HepG2 (cell line): Measurements from ENCODE around the gene GPS1. TPM values are rescaled to one million over a fixed set of nuclear protein-coding genes. Genes with fewer than 3 reads are reported as not detected.

Source experiments
- DNMT3B ChIP-seq: conservative IDR thresholded peaks from 2 replicates; pipeline ENCODE4 v1.6.1; 2016; ENCODE audit warnings: missing biosample characterization, control low read depth
- EZH2 ChIP-seq: conservative IDR thresholded peaks from 2 replicates; pipeline ENCODE4 v1.6.1; 2012; ENCODE audit warnings: mild to moderate bottlenecking, low read depth, low read length, moderate library complexity
- RNF2 ChIP-seq: fragments of 450-650 bp; conservative IDR thresholded peaks from 2 replicates; pipeline ENCODE4 v1.6.1; 2016; ENCODE audit warnings: low read depth
- SRSF4 ChIP-seq: fragments of 200-400 bp; formaldehyde crosslinking; IDR thresholded peaks from one replicate; pipeline ENCODE4 v1.6.1; 2018; ENCODE audit warnings: mild to moderate bottlenecking, low read depth, low read length, moderate library complexity; ENCODE audit not compliant: poor library complexity, severe bottlenecking
- ZSCAN21 ChIP-seq: sonication (generic); formaldehyde crosslinking; IDR thresholded peaks from 2 replicates; pipeline ENCODE4 v1.8.0; 2022; ENCODE audit warnings: mild to moderate bottlenecking, missing genetic modification reagents, moderate library complexity, borderline replicate concordance
- polyA plus RNA-seq, 8 experiments: library from polyadenylated mRNA; depleted of rRNA in 3 of 8; stranded (reverse) in 7 of 8; unstranded in 1 of 8; fragments of >200 nt; fragmentation: Illumina TruSeq in 4 of 8; extraction: Trizol in 4 of 8; gene quantifications; 2 replicates each; pipeline versions ENCODE4 v1.2.1 to v1.2.3, GENCODE V29; 2011 to 2016; ENCODE audit warnings: low read depth in 4 of 8, missing spikeins in 1 of 8, mixed read lengths in 1 of 8; ENCODE audit not compliant: insufficient read depth in 1 of 8
- total RNA-seq, 5 experiments: library from RNA; depleted of rRNA; stranded (reverse); fragments of >200 nt; fragmentation: Illumina TruSeq; extraction: Trizol; gene quantifications; 2 replicates each; pipeline ENCODE4 v1.2.3, GENCODE V29; 2016; ENCODE audit warnings: low read depth in 1 of 5
- TF ChIP-seq, protein P1 (sequence below): sonication (generic); formaldehyde crosslinking; conservative IDR thresholded peaks from 2 replicates; pipeline ENCODE4 v1.8.0; 2022; ENCODE audit warnings: low read depth, missing genetic modification reagents
- TF ChIP-seq, protein P2 (sequence below): IDR thresholded peaks from 2 replicates; pipeline ENCODE4 v1.6.1; 2016; ENCODE audit warnings: low read depth, borderline replicate concordance
- TF ChIP-seq, protein P3 (sequence below): sonication (generic); formaldehyde crosslinking; IDR thresholded peaks from 2 replicates; pipeline ENCODE4 v1.9.0; 2021; ENCODE audit warnings: missing genetic modification reagents, borderline replicate concordance
- TF ChIP-seq, protein P4 (sequence below): sonication (generic); formaldehyde crosslinking; IDR thresholded peaks from 2 replicates; pipeline ENCODE4 v1.4.0; 2020; ENCODE audit warnings: mild to moderate bottlenecking, missing genetic modification reagents
- TF ChIP-seq, protein P5 (sequence below), 2 experiments: IDR thresholded peaks; 2 replicates each; pipeline ENCODE4 v1.6.1; 2011 to 2012; ENCODE audit warnings: low read length in 2 of 2, borderline replicate concordance in 1 of 2, low read depth in 1 of 2, mild to moderate bottlenecking in 1 of 2, moderate library complexity in 1 of 2

The GPS1 gene
- total and polyA plus RNA-seq, 2 of the 13 experiments (the other 11 are each of a cell fraction or from before 2014, with no cell fraction given) = 124 to 128 TPM

DNA sequence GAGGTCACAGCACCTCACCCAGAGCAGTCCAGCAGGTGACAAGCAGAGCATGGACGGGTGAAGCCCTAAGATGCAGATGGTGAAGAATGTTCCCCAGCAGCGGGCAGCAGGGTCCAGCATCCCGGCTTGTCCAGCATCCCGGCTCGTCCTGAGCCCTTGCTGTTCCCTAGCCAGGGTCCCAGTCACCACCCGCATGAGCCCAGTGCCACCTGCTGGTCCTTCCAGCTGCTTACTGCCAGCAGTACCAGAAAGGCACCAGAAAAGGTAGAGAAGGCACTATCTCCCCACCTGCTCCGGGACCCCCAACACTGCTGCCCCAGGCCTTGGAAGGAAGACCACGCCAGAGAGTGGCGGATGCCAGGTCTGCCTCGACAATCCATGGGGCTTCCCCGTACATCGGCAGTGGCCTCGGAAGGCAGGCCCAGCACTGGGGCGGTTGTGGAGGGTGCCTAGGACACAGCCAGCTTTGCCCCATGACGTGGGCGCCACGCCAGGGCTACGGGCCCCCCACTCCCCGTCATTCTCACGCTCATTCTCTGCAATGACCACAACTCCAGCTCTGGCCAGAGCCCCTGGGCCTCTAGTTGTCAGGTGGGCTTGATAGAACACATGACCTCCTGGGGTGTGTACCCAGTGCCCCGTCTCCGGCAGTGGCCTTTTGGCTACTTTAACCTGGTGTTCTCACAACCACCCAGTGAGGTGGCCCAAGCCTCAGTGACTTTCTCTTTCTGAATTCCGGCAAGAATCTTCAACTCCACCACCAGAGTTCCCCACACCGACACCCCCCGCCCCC, 30.4 kb upstream of the GPS1 start (continued):
- TF ChIP-seq, protein P1, sequence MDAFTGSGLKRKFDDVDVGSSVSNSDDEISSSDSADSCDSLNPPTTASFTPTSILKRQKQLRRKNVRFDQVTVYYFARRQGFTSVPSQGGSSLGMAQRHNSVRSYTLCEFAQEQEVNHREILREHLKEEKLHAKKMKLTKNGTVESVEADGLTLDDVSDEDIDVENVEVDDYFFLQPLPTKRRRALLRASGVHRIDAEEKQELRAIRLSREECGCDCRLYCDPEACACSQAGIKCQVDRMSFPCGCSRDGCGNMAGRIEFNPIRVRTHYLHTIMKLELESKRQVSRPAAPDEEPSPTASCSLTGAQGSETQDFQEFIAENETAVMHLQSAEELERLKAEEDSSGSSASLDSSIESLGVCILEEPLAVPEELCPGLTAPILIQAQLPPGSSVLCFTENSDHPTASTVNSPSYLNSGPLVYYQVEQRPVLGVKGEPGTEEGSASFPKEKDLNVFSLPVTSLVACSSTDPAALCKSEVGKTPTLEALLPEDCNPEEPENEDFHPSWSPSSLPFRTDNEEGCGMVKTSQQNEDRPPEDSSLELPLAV (CRISPR knock-in tag) = no peak
- TF ChIP-seq, protein P2, sequence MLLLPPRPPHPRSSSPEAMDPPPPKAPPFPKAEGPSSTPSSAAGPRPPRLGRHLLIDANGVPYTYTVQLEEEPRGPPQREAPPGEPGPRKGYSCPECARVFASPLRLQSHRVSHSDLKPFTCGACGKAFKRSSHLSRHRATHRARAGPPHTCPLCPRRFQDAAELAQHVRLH (CRISPR knock-in tag) = 0 out of 2 replicates have a peak, but pooled peaks have one; percentile 50
- TF ChIP-seq DNMT3B (CRISPR knock-in tag) (no peak), SRSF4 (no peak), EZH2 (no peak), ZSCAN21 (CRISPR knock-in tag) (peak; percentile 79), RNF2 (no peak)
- TF ChIP-seq, protein P3, sequence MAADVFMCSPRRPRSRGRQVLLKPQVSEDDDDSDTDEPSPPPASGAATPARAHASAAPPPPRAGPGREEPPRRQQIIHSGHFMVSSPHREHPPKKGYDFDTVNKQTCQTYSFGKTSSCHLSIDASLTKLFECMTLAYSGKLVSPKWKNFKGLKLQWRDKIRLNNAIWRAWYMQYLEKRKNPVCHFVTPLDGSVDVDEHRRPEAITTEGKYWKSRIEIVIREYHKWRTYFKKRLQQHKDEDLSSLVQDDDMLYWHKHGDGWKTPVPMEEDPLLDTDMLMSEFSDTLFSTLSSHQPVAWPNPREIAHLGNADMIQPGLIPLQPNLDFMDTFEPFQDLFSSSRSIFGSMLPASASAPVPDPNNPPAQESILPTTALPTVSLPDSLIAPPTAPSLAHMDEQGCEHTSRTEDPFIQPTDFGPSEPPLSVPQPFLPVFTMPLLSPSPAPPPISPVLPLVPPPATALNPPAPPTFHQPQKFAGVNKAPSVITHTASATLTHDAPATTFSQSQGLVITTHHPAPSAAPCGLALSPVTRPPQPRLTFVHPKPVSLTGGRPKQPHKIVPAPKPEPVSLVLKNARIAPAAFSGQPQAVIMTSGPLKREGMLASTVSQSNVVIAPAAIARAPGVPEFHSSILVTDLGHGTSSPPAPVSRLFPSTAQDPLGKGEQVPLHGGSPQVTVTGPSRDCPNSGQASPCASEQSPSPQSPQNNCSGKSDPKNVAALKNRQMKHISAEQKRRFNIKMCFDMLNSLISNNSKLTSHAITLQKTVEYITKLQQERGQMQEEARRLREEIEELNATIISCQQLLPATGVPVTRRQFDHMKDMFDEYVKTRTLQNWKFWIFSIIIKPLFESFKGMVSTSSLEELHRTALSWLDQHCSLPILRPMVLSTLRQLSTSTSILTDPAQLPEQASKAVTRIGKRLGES (CRISPR knock-in tag) = no peak
- TF ChIP-seq, protein P4, sequence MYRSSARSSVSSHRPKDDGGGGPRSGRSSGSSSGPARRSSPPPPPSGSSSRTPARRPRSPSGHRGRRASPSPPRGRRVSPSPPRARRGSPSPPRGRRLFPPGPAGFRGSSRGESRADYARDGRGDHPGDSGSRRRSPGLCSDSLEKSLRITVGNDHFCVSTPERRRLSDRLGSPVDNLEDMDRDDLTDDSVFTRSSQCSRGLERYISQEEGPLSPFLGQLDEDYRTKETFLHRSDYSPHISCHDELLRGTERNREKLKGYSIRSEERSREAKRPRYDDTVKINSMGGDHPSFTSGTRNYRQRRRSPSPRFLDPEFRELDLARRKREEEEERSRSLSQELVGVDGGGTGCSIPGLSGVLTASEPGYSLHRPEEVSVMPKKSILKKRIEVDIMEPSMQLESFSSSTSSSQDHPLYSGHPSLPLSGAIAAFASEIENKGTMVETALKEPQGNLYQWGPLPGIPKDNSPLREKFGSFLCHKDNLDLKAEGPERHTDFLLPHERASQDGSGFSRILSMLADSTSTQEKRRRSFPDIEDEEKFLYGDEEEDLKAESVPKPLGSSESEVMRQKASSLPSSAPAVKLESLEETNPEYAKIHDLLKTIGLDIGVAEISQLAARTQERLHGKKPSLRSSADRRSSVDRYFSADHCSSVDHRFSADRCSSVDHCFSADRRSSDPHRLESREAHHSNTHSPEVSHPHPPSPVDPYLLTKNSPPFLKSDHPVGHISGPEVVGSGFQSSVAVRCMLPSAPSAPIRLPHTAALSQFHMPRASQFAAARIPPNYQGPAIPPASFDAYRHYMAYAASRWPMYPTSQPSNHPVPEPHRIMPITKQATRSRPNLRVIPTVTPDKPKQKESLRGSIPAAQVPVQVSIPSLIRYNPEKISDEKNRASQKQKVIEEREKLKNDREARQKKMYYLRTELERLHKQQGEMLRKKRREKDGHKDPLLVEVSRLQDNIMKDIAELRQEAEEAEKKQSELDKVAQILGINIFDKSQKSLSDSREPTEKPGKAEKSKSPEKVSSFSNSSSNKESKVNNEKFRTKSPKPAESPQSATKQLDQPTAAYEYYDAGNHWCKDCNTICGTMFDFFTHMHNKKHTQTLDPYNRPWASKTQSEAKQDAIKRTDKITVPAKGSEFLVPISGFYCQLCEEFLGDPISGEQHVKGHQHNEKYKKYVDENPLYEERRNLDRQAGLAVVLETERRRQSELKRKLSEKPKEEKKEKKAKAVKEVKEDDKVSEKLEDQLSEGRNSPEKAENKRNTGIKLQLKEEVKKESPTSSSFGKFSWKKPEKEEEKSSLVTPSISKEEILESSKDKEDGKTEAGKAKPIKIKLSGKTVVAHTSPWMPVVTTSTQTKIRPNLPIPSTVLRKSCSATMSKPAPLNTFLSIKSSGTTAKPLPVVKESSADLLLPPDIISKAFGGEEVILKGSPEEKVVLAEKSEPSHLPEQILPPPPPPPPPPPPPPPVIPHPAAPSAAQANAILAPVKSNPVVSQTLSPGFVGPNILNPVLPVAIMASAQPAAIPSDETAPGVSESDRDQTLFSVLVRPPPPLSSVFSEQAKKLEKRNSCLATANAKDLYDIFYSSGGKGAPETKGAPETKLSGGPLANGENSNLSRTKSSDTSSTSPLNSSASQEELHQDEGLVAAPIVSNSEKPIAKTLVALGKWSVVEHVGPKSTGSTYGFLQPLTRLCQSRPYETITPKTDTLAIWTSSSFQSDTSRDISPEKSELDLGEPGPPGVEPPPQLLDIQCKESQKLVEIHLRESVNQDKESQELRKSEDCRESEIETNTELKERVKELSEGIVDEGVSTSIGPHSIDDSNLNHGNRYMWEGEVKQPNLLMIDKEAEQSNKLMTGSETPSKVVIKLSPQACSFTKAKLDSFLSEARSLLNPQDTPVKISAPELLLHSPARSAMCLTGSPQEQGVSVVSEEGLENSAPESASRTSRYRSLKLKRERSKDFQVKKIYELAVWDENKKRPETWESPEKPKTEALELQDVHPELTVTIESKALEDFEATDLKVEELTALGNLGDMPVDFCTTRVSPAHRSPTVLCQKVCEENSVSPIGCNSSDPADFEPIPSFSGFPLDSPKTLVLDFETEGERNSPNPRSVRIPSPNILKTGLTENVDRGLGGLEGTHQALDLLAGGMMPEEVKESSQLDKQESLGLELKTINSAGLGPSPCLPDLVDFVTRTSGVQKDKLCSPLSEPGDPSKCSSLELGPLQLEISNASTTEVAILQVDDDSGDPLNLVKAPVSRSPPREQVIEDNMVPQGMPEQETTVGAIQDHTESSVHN = peak; percentile 70; the same call in 1 of the 2 replicates
- TF ChIP-seq, protein P5, sequence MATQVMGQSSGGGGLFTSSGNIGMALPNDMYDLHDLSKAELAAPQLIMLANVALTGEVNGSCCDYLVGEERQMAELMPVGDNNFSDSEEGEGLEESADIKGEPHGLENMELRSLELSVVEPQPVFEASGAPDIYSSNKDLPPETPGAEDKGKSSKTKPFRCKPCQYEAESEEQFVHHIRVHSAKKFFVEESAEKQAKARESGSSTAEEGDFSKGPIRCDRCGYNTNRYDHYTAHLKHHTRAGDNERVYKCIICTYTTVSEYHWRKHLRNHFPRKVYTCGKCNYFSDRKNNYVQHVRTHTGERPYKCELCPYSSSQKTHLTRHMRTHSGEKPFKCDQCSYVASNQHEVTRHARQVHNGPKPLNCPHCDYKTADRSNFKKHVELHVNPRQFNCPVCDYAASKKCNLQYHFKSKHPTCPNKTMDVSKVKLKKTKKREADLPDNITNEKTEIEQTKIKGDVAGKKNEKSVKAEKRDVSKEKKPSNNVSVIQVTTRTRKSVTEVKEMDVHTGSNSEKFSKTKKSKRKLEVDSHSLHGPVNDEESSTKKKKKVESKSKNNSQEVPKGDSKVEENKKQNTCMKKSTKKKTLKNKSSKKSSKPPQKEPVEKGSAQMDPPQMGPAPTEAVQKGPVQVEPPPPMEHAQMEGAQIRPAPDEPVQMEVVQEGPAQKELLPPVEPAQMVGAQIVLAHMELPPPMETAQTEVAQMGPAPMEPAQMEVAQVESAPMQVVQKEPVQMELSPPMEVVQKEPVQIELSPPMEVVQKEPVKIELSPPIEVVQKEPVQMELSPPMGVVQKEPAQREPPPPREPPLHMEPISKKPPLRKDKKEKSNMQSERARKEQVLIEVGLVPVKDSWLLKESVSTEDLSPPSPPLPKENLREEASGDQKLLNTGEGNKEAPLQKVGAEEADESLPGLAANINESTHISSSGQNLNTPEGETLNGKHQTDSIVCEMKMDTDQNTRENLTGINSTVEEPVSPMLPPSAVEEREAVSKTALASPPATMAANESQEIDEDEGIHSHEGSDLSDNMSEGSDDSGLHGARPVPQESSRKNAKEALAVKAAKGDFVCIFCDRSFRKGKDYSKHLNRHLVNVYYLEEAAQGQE (IDR thresholded peaks at IDR 0.05; ENCODE audit: borderline replicate concordance in 1 of 2, low read depth in 1 of 2, low read length in 2 of 2) = no peak
